ENCODE data around the gene HECW1.

GRCh38 chr7:43572516-43573049, 460.1 kb downstream of the HECW1 start:
- no peak for TF ChIP-seq REST (IDR thresholded peaks at IDR 0.05; ENCODE audit: insufficient read depth in 1 of 2, low read depth in 2 of 2, low read length in 2 of 2)
- no peak for TF ChIP-seq POLR2AphosphoS5 (IDR thresholded peaks at IDR 0.05; ENCODE audit: low read depth, low read length)
- TF ChIP-seq TAF1 (IDR thresholded peaks at IDR 0.05; ENCODE audit: borderline replicate concordance, insufficient read depth, low read length): no peak
- TF ChIP-seq FOXP2 (optimal IDR thresholded peaks at IDR 0.05; ENCODE audit: borderline replicate concordance, extremely low read depth, extremely low read length, insufficient read depth): no peak
- no peak for TF ChIP-seq SIN3A (IDR thresholded peaks at IDR 0.05; ENCODE audit: borderline replicate concordance, insufficient read depth, low read length)
